Measurements from ENCODE around the gene PLEKHN1.

- TF ChIP-seq EZH2 (IDR thresholded peaks at IDR 0.05; ENCODE audit: borderline replicate concordance, low read length): no peak
- no peak for TF ChIP-seq CTCF (conservative IDR thresholded peaks at IDR 0.05 in 1 of 2, IDR thresholded peaks at IDR 0.05 in 1 of 2; ENCODE audit: extremely low read depth in 1 of 2, insufficient read depth in 1 of 2, low read depth in 1 of 2, low read length in 2 of 2)
Observed at GRCh38 chr1:943545-944340, 22.5 kb upstream of the PLEKHN1 start.

Measured in mammary epithelial cell (primary cell).